Measurements from ENCODE around the gene SMG1.
"Not testable (repeated sequence)": the region's sequence is repeated elsewhere in the genome, so short reads cannot be mapped to it uniquely, and the experiment has no call there.

DNA sequence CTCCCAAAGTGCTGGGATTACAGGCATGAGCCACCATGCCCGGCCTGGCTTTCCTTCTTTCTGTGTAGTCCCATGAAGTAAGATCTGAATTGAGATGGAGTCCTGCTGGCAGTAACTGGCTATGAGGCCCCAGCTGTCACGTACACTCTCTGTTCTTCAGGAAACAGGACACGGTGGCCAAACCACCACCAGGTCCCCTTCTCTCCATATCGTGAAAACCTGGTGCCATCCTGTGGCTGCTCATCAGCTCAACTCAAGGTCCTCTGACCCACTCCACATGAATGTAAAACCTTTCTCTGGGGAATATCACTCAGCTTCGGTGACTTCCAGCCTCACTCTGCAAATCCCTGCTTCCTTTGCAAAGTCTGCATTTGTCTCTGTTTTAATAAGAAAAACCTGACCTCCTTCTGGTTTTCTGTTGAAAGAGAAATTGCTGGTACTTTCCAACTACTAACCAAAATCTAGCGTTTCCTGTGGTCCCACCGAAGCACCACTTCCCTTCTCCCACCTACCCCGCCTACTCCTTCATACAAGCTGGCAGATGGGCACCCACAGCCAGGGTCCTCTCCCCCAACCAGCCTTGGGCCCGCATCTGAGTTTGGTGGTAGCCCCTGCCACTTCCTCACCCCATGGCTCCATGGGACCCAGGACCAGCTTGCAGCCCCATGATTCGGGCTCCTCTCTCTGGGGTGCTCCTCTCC lies 168.1 kb downstream of the SMG1 start:
- not testable (repeated sequence) for TF ChIP-seq ZNF175 (tag by site-specific recombination; IDR thresholded peaks at IDR 0.05); ZNF433 (tag by site-specific recombination; IDR thresholded peaks at IDR 0.05; ENCODE audit: low read depth); CTCF (tag by site-specific recombination; IDR thresholded peaks at IDR 0.05); GLI4 (tag by site-specific recombination; IDR thresholded peaks at IDR 0.05); SCRT2 (tag by site-specific recombination; IDR thresholded peaks at IDR 0.05); ZNF585B (tag by site-specific recombination; IDR thresholded peaks at IDR 0.05); ZNF362 (tag by site-specific recombination; IDR thresholded peaks at IDR 0.05); GLIS1 (tag by site-specific recombination; IDR thresholded peaks at IDR 0.05)

All from HEK293 (cell line).